Cardiac septum (tissue), 1 donor: ENCODE measurements around the gene SMCHD1. TPM values are rescaled to one million over a fixed set of nuclear protein-coding genes. Genes with fewer than 3 reads are reported as not detected.
"Not testable (repeated sequence)": the region's sequence is repeated elsewhere in the genome, so short reads cannot be mapped to it uniquely, and the experiment has no call there.

Source experiments
- DNase-seq: peaks from one replicate; pipeline ENCODE4 v3.0.0-alpha.2; 2020; ENCODE audit warnings: low spot score
- intact Hi-C: fragments of 100-400 bp; cut with DNase I; formaldehyde crosslinking; loops from one replicate; pipeline ENCODE4 v1.14.0; 2022
- total RNA-seq: library from RNA; stranded (reverse); fragmentation: NEBNext Ultra II Directional; extraction: Animal tissue kit (Norgen Biotek cat#: 25700); gene quantifications from one replicate; pipeline ENCODE4 v1.2.1, GENCODE V29; 2021
- donor health status: DM: no; HTN: no; CAD: no.

The SMCHD1 gene
- total RNA-seq, 1 donor from 2014 or later, result 34.8 TPM

GRCh38 chr18:2656237-2656980, 883 bp downstream of the SMCHD1 start:
- intact Hi-C loops, result loop anchor here (5.0 kb wide), 2 partner anchors 84 to 356 kb away; partner anchors contain the start of genes LPIN2, METTL4 and NDC80
- peak; percentile 89 for DNase-seq

GRCh38 chr18:2656981-2657512, 1.5 kb downstream of the SMCHD1 start:
- intact Hi-C loops, result loop anchor here (5.0 kb wide), 2 partner anchors 85 to 355 kb away; partner anchors contain the start of genes LPIN2, METTL4 and NDC80
- DNase-seq, result no peak

GRCh38 chr18:2657788-2658458, 2.4 kb downstream of the SMCHD1 start:
- DNase-seq, result no peak
- intact Hi-C loops, result loop anchor here (5.0 kb wide), 2 partner anchors 86 to 354 kb away; partner anchors contain the start of genes LPIN2, METTL4 and NDC80

- intact Hi-C loops, result not testable (repeated sequence)
Measured at GRCh38 chr18:2660849-2661248, 5.3 kb downstream of the SMCHD1 start.

GRCh38 chr18:2662288-2662687, 6.8 kb downstream of the SMCHD1 start:
- DNase-seq, result not testable (repeated sequence)

More at GRCh38 chr18:2660849-2661248, 5.3 kb downstream of the SMCHD1 start:
- DNase-seq, result not testable (repeated sequence)

GRCh38 chr18:2662990-2663389, 7.5 kb downstream of the SMCHD1 start:
- no peak for DNase-seq
- intact Hi-C loops, result no loop called here

More at GRCh38 chr18:2662288-2662687, 6.8 kb downstream of the SMCHD1 start:
- intact Hi-C loops, result not testable (repeated sequence)

GRCh38 chr18:2672410-2672809, 16.9 kb downstream of the SMCHD1 start:
- DNase-seq, result no peak
- intact Hi-C loops, result no loop called here

- intact Hi-C loops, result no loop called here
- no peak for DNase-seq
Measured at GRCh38 chr18:2672872-2673271, 17.3 kb downstream of the SMCHD1 start.

- intact Hi-C loops, result not testable (repeated sequence)
Measured at GRCh38 chr18:2678933-2679332, 23.4 kb downstream of the SMCHD1 start.

GRCh38 chr18:2680216-2680792, 24.8 kb downstream of the SMCHD1 start:
- intact Hi-C loops, result no loop called here
- DNase-seq, result no peak

More at GRCh38 chr18:2678933-2679332, 23.4 kb downstream of the SMCHD1 start:
- not testable (repeated sequence) for DNase-seq

GRCh38 chr18:2681993-2682603, 26.6 kb downstream of the SMCHD1 start:
- no peak for DNase-seq
- intact Hi-C loops, result no loop called here

- DNase-seq, result no peak
- intact Hi-C loops, result no loop called here
Measured at GRCh38 chr18:2683055-2683454, 27.5 kb downstream of the SMCHD1 start.

GRCh38 chr18:2686349-2686968, 30.9 kb downstream of the SMCHD1 start:
- intact Hi-C loops, result no loop called here
- no peak for DNase-seq

GRCh38 chr18:2687390-2688001, 32.0 kb downstream of the SMCHD1 start:
- no peak for DNase-seq
- intact Hi-C loops, result no loop called here

- DNase-seq, result no peak
- intact Hi-C loops, result no loop called here
Measured at GRCh38 chr18:2692508-2692907, 37.0 kb downstream of the SMCHD1 start.

GRCh38 chr18:2697184-2697583, 41.7 kb downstream of the SMCHD1 start:
- DNase-seq, result no peak
- intact Hi-C loops, result no loop called here

GRCh38 chr18:2699001-2699400, 43.5 kb downstream of the SMCHD1 start:
- intact Hi-C loops, result no loop called here
- DNase-seq, result no peak

GRCh38 chr18:2704541-2704940, 49.0 kb downstream of the SMCHD1 start:
- intact Hi-C loops, result no loop called here
- DNase-seq, result no peak

GRCh38 chr18:2706903-2707302, 51.4 kb downstream of the SMCHD1 start:
- no peak for DNase-seq

More at GRCh38 chr18:2706903-2707302, 51.4 kb downstream of the SMCHD1 start:
- intact Hi-C loops, result no loop called here
